ENCODE measurements around the gene KCTD5.

Gene KCTD5

DNA sequence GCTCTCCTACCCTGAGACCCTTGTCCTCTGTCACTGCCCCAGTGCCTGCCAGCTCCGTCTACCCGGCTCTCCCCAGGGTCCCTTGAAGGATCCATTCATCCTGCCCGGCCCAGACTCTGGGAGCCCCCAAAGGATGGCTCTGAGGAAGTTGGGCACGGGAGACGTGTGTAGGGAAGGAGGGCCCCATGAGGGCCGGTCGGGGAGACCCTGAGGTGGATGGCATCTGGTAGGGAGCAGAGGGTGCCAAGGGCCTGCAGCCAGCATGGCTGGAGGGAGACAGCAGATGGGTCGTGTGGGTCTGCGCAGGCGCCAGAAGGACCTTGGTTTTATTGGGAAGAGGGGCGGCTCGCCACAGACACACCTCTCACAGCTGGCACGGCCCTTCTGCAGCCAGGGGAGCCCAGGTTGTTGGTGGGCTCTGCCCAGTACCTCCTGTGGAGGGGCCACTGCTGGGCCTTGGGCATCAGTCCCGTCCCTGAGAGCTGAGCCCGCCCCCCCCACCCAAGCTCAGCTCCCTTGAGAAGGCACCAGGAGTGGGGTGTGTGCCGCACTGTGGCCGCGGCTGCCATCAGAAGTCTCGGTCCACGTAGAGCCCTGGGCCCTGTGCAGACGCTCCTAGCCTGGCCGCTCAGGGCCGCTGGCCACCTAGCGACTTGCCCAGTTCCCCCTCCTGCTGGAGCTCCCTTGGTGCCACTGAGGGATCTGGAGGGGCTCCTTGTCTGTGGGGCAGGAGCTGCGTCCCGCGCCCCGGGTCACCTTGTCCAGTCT, 16.0 kb downstream of the KCTD5 start:
- H3K9me3 Mint-ChIP-seq, result no peaks in the 10 kb centered on the region
- H3K36me3 Mint-ChIP-seq (ENCODE audit: low read depth), result peaks cover 8% of the 10 kb centered on the region
- no peak overlapping the region for H3K27ac Mint-ChIP-seq
- H3K27me3 Mint-ChIP-seq, result no peaks in the 10 kb centered on the region
- H3K4me3 Mint-ChIP-seq, result no peak overlapping the region
- DNase-seq, result no peak
- no peaks in the 10 kb centered on the region for H3K4me1 Mint-ChIP-seq
- no peak for ATAC-seq

- H3K36me3 Mint-ChIP-seq (ENCODE audit: low read depth), result peaks cover 8% of the 10 kb centered on the region
- H3K9me3 Mint-ChIP-seq, result no peaks in the 10 kb centered on the region
- ATAC-seq (no peak), DNase-seq (no peak)
- no peak overlapping the region for H3K27ac Mint-ChIP-seq
- no peak overlapping the region for H3K4me3 Mint-ChIP-seq
- no peaks in the 10 kb centered on the region for H3K27me3 Mint-ChIP-seq
- no peaks in the 10 kb centered on the region for H3K4me1 Mint-ChIP-seq
Observed at GRCh38 chr16:2698965-2699750, 16.8 kb downstream of the KCTD5 start.

DNA sequence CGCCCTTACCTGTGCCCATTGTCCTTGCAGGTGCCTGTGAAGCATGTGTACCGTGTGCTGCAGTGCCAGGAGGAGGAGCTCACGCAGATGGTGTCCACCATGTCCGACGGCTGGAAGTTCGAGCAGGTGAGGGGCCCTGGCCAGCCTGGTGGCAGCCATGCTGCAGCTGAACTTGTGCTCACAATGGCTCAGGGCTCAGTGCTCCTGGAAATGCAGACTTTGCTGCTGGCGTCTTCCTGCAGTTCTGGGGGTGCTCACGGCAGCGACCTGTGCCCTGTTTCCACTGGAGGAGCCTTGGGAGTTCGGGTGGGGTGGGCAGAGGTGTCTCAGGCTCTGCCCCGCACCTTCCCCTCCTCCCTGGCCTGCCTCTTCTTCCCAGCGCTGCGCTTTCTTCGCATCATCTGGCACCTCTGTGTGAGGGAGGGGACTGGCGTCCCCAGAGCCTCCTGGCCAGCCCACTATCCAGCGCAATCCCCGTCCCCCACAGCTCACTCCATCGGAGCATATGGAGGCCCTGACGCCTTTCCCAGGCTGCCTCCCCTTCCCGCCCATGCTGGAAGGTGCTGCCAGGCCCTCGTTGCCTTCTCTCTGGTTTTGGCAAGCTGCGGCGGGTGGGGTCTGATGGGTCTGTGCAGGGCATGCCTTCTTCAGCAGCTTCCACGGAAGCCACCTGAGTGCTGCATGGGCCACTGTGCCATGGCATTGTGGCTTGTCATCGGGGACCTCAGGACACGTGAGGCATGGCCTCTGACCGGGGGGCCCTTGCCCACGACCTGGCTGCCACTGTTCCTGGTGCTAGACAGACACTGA, 17.7 kb downstream of the KCTD5 start:
- peaks cover 8% of the 10 kb centered on the region for H3K36me3 Mint-ChIP-seq (ENCODE audit: low read depth)
- no peak overlapping the region for H3K27ac Mint-ChIP-seq
- H3K4me3 Mint-ChIP-seq, result no peak overlapping the region
- H3K4me1 Mint-ChIP-seq, result no peaks in the 10 kb centered on the region
- H3K27me3 Mint-ChIP-seq, result no peaks in the 10 kb centered on the region
- no peaks in the 10 kb centered on the region for H3K9me3 Mint-ChIP-seq
- DNase-seq, result no peak
- ATAC-seq, result no peak

GRCh38 chr16:2700786-2701185, 18.5 kb downstream of the KCTD5 start:
- no peak for ATAC-seq
- H3K9me3 Mint-ChIP-seq, result no peaks in the 10 kb centered on the region
- H3K4me3 Mint-ChIP-seq, result no peak overlapping the region
- DNase-seq, result no peak
- H3K4me1 Mint-ChIP-seq, result no peaks in the 10 kb centered on the region
- H3K36me3 Mint-ChIP-seq (ENCODE audit: low read depth), result peaks cover 8% of the 10 kb centered on the region
- H3K27me3 Mint-ChIP-seq, result no peaks in the 10 kb centered on the region
- H3K27ac Mint-ChIP-seq, result no peak overlapping the region

- DNase-seq (no peak), ATAC-seq (no peak)
- Mint-ChIP-seq H3K27ac (no peak overlapping the region), H3K9me3 (no peaks in the 10 kb centered on the region), H3K4me1 (no peaks in the 10 kb centered on the region), H3K27me3 (no peaks in the 10 kb centered on the region), H3K36me3 (ENCODE audit: low read depth) (peaks cover 8% of the 10 kb centered on the region), H3K4me3 (no peak overlapping the region)
Observed at GRCh38 chr16:2701272-2701671, 18.9 kb downstream of the KCTD5 start.

GRCh38 chr16:2701713-2702437, 19.6 kb downstream of the KCTD5 start:
- Mint-ChIP-seq H3K9me3 (no peaks in the 10 kb centered on the region), H3K36me3 (ENCODE audit: low read depth) (peaks cover 5% of the 10 kb centered on the region), H3K27ac (no peak overlapping the region), H3K27me3 (no peaks in the 10 kb centered on the region), H3K4me3 (no peak overlapping the region), H3K4me1 (no peaks in the 10 kb centered on the region)
- DNase-seq (no peak), ATAC-seq (no peak)

GRCh38 chr16:2702438-2702825, 20.1 kb downstream of the KCTD5 start:
- DNase-seq, result no peak
- Mint-ChIP-seq H3K27ac (no peak overlapping the region), H3K9me3 (no peaks in the 10 kb centered on the region), H3K36me3 (ENCODE audit: low read depth) (peaks cover 7% of the 10 kb centered on the region), H3K4me3 (no peak overlapping the region), H3K4me1 (no peaks in the 10 kb centered on the region), H3K27me3 (no peaks in the 10 kb centered on the region)
- no peak for ATAC-seq

DNA sequence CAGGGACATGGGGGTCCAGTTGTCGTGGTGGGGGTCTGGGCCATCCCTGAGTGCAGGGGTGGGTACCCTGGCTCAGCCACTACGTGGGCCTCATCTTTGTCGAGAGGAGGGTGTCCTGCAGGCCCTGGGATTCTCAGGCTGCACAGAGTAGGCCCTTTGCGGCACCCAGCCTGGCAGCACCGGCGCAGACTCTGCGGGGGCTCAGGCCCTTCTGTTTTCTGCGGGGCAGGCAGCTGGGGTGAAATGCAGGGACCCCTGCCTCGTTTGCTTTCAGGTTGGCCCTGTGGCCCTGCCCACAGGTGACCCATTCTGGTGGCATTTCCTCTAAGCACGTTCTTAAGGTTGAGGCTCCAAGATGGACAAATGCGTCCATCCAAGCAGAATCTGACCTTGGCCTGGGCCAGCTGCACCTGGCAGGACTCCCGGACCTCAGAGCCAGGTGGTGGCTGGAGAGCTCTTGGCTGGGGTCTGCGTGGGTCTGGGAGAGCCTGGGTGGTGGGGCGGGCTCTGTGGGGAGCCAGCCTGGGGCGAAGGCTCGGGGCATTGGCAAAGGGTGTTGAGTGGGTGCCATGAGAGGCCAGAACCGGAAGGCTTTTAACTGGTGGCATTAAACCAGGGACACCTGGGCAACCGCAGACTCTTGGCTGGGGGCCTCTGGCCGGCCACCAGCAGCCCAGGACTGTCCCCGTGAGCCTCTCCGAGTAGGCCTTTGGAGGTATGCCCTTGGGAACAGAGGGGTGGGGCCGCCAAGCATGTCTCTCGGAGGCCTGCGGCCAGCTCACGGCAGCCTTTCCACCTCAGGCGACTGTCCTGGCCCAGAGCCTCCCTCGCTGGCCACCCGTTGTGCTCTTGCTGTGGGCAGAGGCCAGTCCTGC, 20.8 kb downstream of the KCTD5 start:
- Mint-ChIP-seq H3K36me3 (ENCODE audit: low read depth) (peaks cover 6% of the 10 kb centered on the region), H3K4me3 (no peak overlapping the region), H3K27me3 (no peaks in the 10 kb centered on the region), H3K27ac (no peak overlapping the region), H3K9me3 (no peaks in the 10 kb centered on the region), H3K4me1 (no peaks in the 10 kb centered on the region)
- DNase-seq, result no peak
- ATAC-seq, result no peak

DNA sequence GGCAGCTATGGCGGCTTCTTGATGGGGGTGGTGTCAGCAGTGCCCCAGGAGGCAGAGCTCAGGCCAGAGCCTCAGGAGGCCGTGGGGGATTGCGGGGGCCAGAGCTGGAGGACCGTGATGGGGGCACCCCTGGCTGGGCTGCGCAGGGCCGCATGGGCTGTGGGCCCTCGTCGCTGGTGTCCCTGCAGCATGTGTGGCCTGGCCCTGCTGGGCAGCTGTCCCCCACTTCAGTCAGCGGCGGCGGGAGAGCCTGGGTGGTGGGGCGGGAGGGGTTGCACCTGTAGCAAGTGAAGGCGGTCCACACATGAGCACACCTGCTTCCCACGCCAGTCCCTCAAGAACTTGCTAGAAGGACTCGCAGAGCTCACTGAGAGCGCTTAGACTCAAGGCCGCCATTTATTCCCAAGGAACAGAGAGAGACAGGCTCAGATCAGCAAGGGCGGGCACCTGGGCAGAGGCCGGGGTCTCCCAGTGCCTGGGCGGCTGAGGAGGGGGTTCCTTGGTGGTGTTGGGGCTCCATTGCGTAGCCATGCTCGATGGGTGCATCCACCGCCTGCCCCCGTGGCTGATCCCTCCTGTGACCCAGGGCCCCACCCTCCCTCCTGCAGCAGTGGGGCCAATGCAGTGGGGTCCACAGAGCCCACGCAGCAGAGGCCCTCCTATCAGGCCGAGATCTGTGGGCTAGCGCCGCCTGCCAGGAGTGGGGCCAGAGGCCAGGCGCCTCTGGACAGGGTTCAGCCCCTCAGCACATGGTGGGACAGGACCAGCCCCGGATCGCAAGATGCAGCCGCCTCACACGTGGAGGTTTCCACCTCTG, 22.1 kb downstream of the KCTD5 start:
- Mint-ChIP-seq H3K36me3 (ENCODE audit: low read depth) (peaks cover 9% of the 10 kb centered on the region), H3K27me3 (no peaks in the 10 kb centered on the region), H3K4me3 (no peak overlapping the region), H3K9me3 (no peaks in the 10 kb centered on the region), H3K4me1 (no peaks in the 10 kb centered on the region), H3K27ac (no peak overlapping the region)
- DNase-seq (no peak), ATAC-seq (no peak)

DNA sequence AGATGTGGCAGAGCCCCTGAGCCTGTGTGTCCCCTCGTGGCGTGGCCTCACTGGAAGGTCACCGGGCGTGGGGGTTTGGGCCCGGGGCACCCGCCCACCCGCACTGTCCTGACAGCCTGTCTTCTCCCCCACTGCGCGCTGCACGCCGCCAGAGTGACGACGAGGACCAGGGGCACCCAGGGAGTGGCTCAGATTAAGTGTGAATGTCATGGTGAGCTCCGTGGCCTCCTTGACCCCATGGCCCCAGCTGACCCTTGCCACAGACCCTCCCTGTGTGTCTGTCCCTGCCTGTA, 22.6 kb downstream of the KCTD5 start:
- no peak overlapping the region for H3K4me3 Mint-ChIP-seq
- DNase-seq, result no peak
- H3K9me3 Mint-ChIP-seq, result no peaks in the 10 kb centered on the region
- peaks cover 8% of the 10 kb centered on the region for H3K36me3 Mint-ChIP-seq (ENCODE audit: low read depth)
- no peaks in the 10 kb centered on the region for H3K27me3 Mint-ChIP-seq
- no peaks in the 10 kb centered on the region for H3K4me1 Mint-ChIP-seq
- ATAC-seq, result no peak
- no peak overlapping the region for H3K27ac Mint-ChIP-seq

GRCh38 chr16:2705351-2705750, 23.0 kb downstream of the KCTD5 start:
- no peaks in the 10 kb centered on the region for H3K9me3 Mint-ChIP-seq
- ATAC-seq (no peak), DNase-seq (no peak)
- peaks cover 8% of the 10 kb centered on the region for H3K36me3 Mint-ChIP-seq (ENCODE audit: low read depth)
- H3K27ac Mint-ChIP-seq, result no peak overlapping the region
- no peak overlapping the region for H3K4me3 Mint-ChIP-seq
- H3K27me3 Mint-ChIP-seq, result no peaks in the 10 kb centered on the region
- H3K4me1 Mint-ChIP-seq, result no peaks in the 10 kb centered on the region

DNA sequence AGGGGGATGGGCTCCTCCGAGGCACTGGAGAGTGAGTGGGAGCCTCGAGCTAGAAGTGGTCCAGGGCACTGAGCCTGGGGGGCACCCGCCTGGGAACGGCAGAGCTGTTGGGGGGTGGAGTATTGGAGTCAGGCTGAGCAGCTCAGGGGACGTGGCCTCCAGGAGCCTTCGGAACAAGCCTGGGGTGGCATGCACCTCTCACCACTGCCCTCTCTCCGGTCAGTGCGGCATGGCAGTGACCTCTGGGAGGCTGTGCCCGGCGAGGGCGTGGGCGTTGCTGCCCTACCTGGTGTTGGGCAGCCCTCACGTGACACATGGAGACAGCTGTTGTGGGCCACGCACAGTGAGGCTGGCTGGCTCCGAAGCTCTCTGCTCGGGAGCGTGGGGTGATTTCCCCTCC, 23.8 kb downstream of the KCTD5 start:
- H3K27me3 Mint-ChIP-seq, result no peaks in the 10 kb centered on the region
- H3K36me3 Mint-ChIP-seq (ENCODE audit: low read depth), result peaks cover 8% of the 10 kb centered on the region
- ATAC-seq (no peak), DNase-seq (no peak)
- no peak overlapping the region for H3K27ac Mint-ChIP-seq
- no peaks in the 10 kb centered on the region for H3K4me1 Mint-ChIP-seq
- H3K9me3 Mint-ChIP-seq, result no peaks in the 10 kb centered on the region
- H3K4me3 Mint-ChIP-seq, result no peak overlapping the region

- no peaks in the 10 kb centered on the region for H3K9me3 Mint-ChIP-seq
- no peak for DNase-seq
- no peaks in the 10 kb centered on the region for H3K4me1 Mint-ChIP-seq
- no peaks in the 10 kb centered on the region for H3K27me3 Mint-ChIP-seq
- ATAC-seq, result no peak
- H3K4me3 Mint-ChIP-seq, result no peak overlapping the region
- peaks cover 8% of the 10 kb centered on the region for H3K36me3 Mint-ChIP-seq (ENCODE audit: low read depth)
- H3K27ac Mint-ChIP-seq, result no peak overlapping the region
Observed at GRCh38 chr16:2706611-2707311, 24.4 kb downstream of the KCTD5 start.

Data from activated naive CD8-positive, alpha-beta T cell treated with anti-CD3 and anti-CD28 coated beads, Interleukin-2, amount 50 U/mL, for 24 hours (primary cell).